Neuronal stem cell (in vitro differentiated cells): Measurements from ENCODE around the gene CCDC167.
"Not testable (repeated sequence)": the region's sequence is repeated elsewhere in the genome, so short reads cannot be mapped to it uniquely, and the experiment has no call there.

ENCODE experiments used
- DNase-seq: peaks from one replicate; pipeline ENCODE4 v3.0.0-alpha.2; 2013; ENCODE audit warnings: low spot score
- H2AFZ ChIP-seq: one replicate; pipeline ENCODE4 v1.6.1; 2013; ENCODE audit warnings: mild to moderate bottlenecking, low read length, inconsistent platforms
- H2AK5ac ChIP-seq: 2 replicates; pipeline ENCODE4 v1.6.1; 2013; ENCODE audit warnings: low read depth, mild to moderate bottlenecking, inconsistent platforms, low read length, moderate library complexity, mixed read lengths
- H2BK120ac ChIP-seq: 2 replicates; pipeline ENCODE4 v1.6.1; 2013; ENCODE audit warnings: low read depth, mild to moderate bottlenecking, inconsistent platforms, low read length, moderate library complexity, mixed read lengths
- H2BK12ac ChIP-seq: one replicate; pipeline ENCODE4 v1.6.1; 2013; ENCODE audit warnings: low read length, inconsistent platforms
- H2BK15ac ChIP-seq: 2 replicates; pipeline ENCODE4 v1.6.1; 2013; ENCODE audit warnings: mild to moderate bottlenecking, low read length, inconsistent platforms, mixed read lengths
- H2BK5ac ChIP-seq: one replicate; pipeline ENCODE4 v1.6.1; 2013; ENCODE audit warnings: inconsistent platforms, mild to moderate bottlenecking, low read length, moderate library complexity
- H3K14ac ChIP-seq: one replicate; pipeline ENCODE4 v1.6.1; 2013; ENCODE audit warnings: low read length, inconsistent platforms
- H3K18ac ChIP-seq: 2 replicates; pipeline ENCODE4 v1.6.1; 2013; ENCODE audit warnings: low read length, inconsistent platforms
- H3K23ac ChIP-seq: 2 replicates; pipeline ENCODE4 v1.6.1; 2013; ENCODE audit warnings: low read depth, mild to moderate bottlenecking, mixed read lengths, low read length, inconsistent platforms; ENCODE audit not compliant: poor library complexity
- H3K27ac ChIP-seq: replicated peaks from 3 replicates; pipeline ENCODE4 v1.5.1; 2013; ENCODE audit warnings: low read length, inconsistent platforms
- H3K27me3 ChIP-seq, 3 experiments: 2 replicates each; pipeline ENCODE4 v1.6.1; 2013; ENCODE audit warnings: low read length in 3 of 3, mild to moderate bottlenecking in 2 of 3, inconsistent platforms in 1 of 3, low read depth in 1 of 3, mixed read lengths in 1 of 3, moderate library complexity in 1 of 3; ENCODE audit not compliant: control insufficient read depth in 3 of 3, insufficient read depth in 3 of 3
- H3K36me3 ChIP-seq, 2 donors: replicated peaks in 1 of 2; 2 replicates each; pipeline ENCODE4 v1.6.1; 2013; ENCODE audit warnings: low read length in 2 of 2; ENCODE audit not compliant: control insufficient read depth in 2 of 2, insufficient read depth in 2 of 2
- H3K4ac ChIP-seq: 2 replicates; pipeline ENCODE4 v1.6.1; 2013; ENCODE audit warnings: inconsistent platforms, mild to moderate bottlenecking, low read length, moderate library complexity
- H3K4me1 ChIP-seq, 2 donors: 1 replicate in 1 of 2; 2 replicates in 1 of 2; pipeline ENCODE4 v1.6.1; 2013; ENCODE audit warnings: low read length in 2 of 2, low read depth in 1 of 2; ENCODE audit not compliant: control insufficient read depth in 2 of 2, insufficient read depth in 1 of 2
- H3K4me2 ChIP-seq: one replicate; pipeline ENCODE4 v1.6.1; 2013; ENCODE audit warnings: mild to moderate bottlenecking, low read length, inconsistent platforms; ENCODE audit not compliant: insufficient read depth, poor library complexity, severe bottlenecking
- H3K4me3 ChIP-seq, 2 donors: 2 replicates each; pipeline ENCODE4 v1.5.1; 2013; ENCODE audit warnings: low read length in 2 of 2, mild to moderate bottlenecking in 2 of 2, inconsistent platforms in 1 of 2, moderate library complexity in 1 of 2
- H3K79me1 ChIP-seq: one replicate; pipeline ENCODE4 v1.6.1; 2013; ENCODE audit warnings: low read depth, mild to moderate bottlenecking, inconsistent platforms, low read length, moderate library complexity
- H3K9ac ChIP-seq: one replicate; pipeline ENCODE4 v1.6.1; 2013; ENCODE audit warnings: mild to moderate bottlenecking, low read depth, low read length, inconsistent platforms; ENCODE audit not compliant: poor library complexity
- H3K9me3 ChIP-seq, 2 donors: replicated peaks in 1 of 2; 2 replicates each; pipeline versions ENCODE3 to v1.6.1; 2013; ENCODE audit warnings: low read length in 2 of 2, mild to moderate bottlenecking in 2 of 2, inconsistent platforms in 1 of 2, low read depth in 1 of 2, mixed read lengths in 1 of 2, moderate library complexity in 1 of 2; ENCODE audit not compliant: control insufficient read depth in 2 of 2, insufficient read depth in 1 of 2
- H4K8ac ChIP-seq: one replicate; pipeline ENCODE4 v1.6.1; 2013; ENCODE audit warnings: low read depth, mild to moderate bottlenecking, inconsistent platforms, low read length, moderate library complexity
- H4K91ac ChIP-seq: one replicate; pipeline ENCODE4 v1.6.1; 2013; ENCODE audit warnings: low read length, low read depth, mild to moderate bottlenecking, inconsistent platforms; ENCODE audit not compliant: poor library complexity
- WGBS, 2 donors: extraction: QIAGEN DNeasy Blood & Tissue Kit; methylation state at CpG; one replicate each; pipeline ENCODE4 v1.1.7; 2013; ENCODE audit warnings: missing lambda C conversion rate in 2 of 2, mixed read lengths in 1 of 2; ENCODE audit not compliant: insufficient read length in 2 of 2, insufficient replicate concordance in 1 of 2; ENCODE audit errors: extremely low coverage in 2 of 2; 5-methylcytosine and 5-hydroxymethylcytosine counted together

Gene CCDC167

GRCh38 chr6:37443216-37443542, 56.5 kb downstream of the CCDC167 start:
- H3K23ac ChIP-seq, H2AFZ ChIP-seq: not testable (repeated sequence)

GRCh38 chr6:37442416-37443215, 57.1 kb downstream of the CCDC167 start:
- no peak overlapping the region for H3K4me3 ChIP-seq
- no peaks in the 10 kb centered on the region for H3K79me1 ChIP-seq
- no peak overlapping the region for H3K27ac ChIP-seq
- no peak overlapping the region for H3K4ac ChIP-seq
- peaks cover 0 to 2% of the 10 kb centered on the region in 2 donors for H3K9me3 ChIP-seq
- no peak overlapping the region for H2AK5ac ChIP-seq
- H2BK5ac ChIP-seq, result no peak overlapping the region
- H3K18ac ChIP-seq, result no peak overlapping the region
- H4K8ac ChIP-seq, result no peak overlapping the region
- DNase-seq, result no peak
- H2BK15ac ChIP-seq, result no peak overlapping the region
- H2BK120ac ChIP-seq, result no peak overlapping the region
- H4K91ac ChIP-seq, result no peak overlapping the region
- no peak overlapping the region for H3K4me2 ChIP-seq
- H2BK12ac ChIP-seq, result no peak overlapping the region
- H2AFZ ChIP-seq, result no peak overlapping the region
- no peak overlapping the region for H3K23ac ChIP-seq
- H3K9ac ChIP-seq, result no peak overlapping the region
- H3K4me1 ChIP-seq, result no peaks in the 10 kb centered on the region
- WGBS, 2 donors, result no CpG with 5 or more reads among the region's 4 CpGs
- no peak overlapping the region for H3K14ac ChIP-seq
- no peaks in the 10 kb centered on the region for H3K27me3 ChIP-seq
- H3K36me3 ChIP-seq, result peaks cover 5 to 73% of the 10 kb centered on the region in 2 donors

More at GRCh38 chr6:37443216-37443542, 56.5 kb downstream of the CCDC167 start:
- H4K91ac ChIP-seq, H2BK15ac ChIP-seq, H3K79me1 ChIP-seq, H4K8ac ChIP-seq, H3K4me3 ChIP-seq, H3K4ac ChIP-seq, H2BK12ac ChIP-seq, H3K27ac ChIP-seq, H2AK5ac ChIP-seq, H3K14ac ChIP-seq, H2BK5ac ChIP-seq, H3K18ac ChIP-seq, H3K4me1 ChIP-seq, H3K9me3 ChIP-seq, H3K4me2 ChIP-seq, DNase-seq, H2BK120ac ChIP-seq, H3K27me3 ChIP-seq, H3K9ac ChIP-seq: not testable (repeated sequence)
- no CpG with 5 or more reads among the region's 5 CpGs for WGBS, 2 donors
- peaks cover 5 to 71% of the 10 kb centered on the region in 2 donors for H3K36me3 ChIP-seq

- Histone ChIP-seq H4K91ac (no peak overlapping the region), H2BK120ac (no peak overlapping the region), H3K23ac (no peak overlapping the region), H3K9me3 (no peaks in the 10 kb centered on the region), H3K4ac (no peak overlapping the region), H3K4me1 (no peaks in the 10 kb centered on the region), H2BK12ac (no peak overlapping the region), H2AK5ac (no peak overlapping the region), H3K27me3 (no peaks in the 10 kb centered on the region), H3K36me3 (peaks cover 6 to 69% of the 10 kb centered on the region in 2 donors), H4K8ac (no peak overlapping the region), H2AFZ (no peak overlapping the region), H3K14ac (no peak overlapping the region), H3K27ac (no peak overlapping the region), H3K9ac (no peak overlapping the region), H3K79me1 (no peaks in the 10 kb centered on the region), H3K4me2 (no peak overlapping the region), H2BK15ac (no peak overlapping the region), H3K4me3 (no peak overlapping the region), H2BK5ac (no peak overlapping the region), H3K18ac (no peak overlapping the region)
- no peak for DNase-seq
- no CpG with 5 or more reads among the region's 6 CpGs for WGBS, 2 donors
Observed at GRCh38 chr6:37441651-37442050, 58.0 kb downstream of the CCDC167 start.

- H2BK5ac ChIP-seq, result no peak overlapping the region
- H3K36me3 ChIP-seq, result peaks cover 10 to 61% of the 10 kb centered on the region in 2 donors
- H2BK15ac ChIP-seq, result no peak overlapping the region
- no peak overlapping the region for H3K23ac ChIP-seq
- no peak overlapping the region for H3K14ac ChIP-seq
- H3K27ac ChIP-seq, result no peak overlapping the region
- H4K8ac ChIP-seq, result no peak overlapping the region
- H4K91ac ChIP-seq, result no peak overlapping the region
- no peak overlapping the region for H3K4ac ChIP-seq
- no CpG with 5 or more reads among the region's 1 CpG for WGBS, 2 donors
- H3K27me3 ChIP-seq, result no peaks in the 10 kb centered on the region
- DNase-seq, result no peak
- no peaks in the 10 kb centered on the region for H3K9me3 ChIP-seq
- no peak overlapping the region for H3K9ac ChIP-seq
- no peaks in the 10 kb centered on the region for H3K79me1 ChIP-seq
- no peak overlapping the region for H2AK5ac ChIP-seq
- H3K18ac ChIP-seq, result no peak overlapping the region
- no peak overlapping the region for H2BK120ac ChIP-seq
- H2AFZ ChIP-seq, result no peak overlapping the region
- peaks cover 0 to 2% of the 10 kb centered on the region in 2 donors for H3K4me1 ChIP-seq
- no peak overlapping the region for H3K4me3 ChIP-seq
- H2BK12ac ChIP-seq, result no peak overlapping the region
- no peak overlapping the region for H3K4me2 ChIP-seq
Observed at GRCh38 chr6:37438930-37439329, 60.8 kb downstream of the CCDC167 start.
